ENCODE data around the gene HEBP2.

- no peak for TF ChIP-seq POLR2AphosphoS5 (IDR thresholded peaks at IDR 0.05; ENCODE audit: borderline replicate concordance, low read depth, low read length)
- TF ChIP-seq FOXP2 (optimal IDR thresholded peaks at IDR 0.05; ENCODE audit: control extremely low read depth, extremely low read length, insufficient read depth): no peak
- no peak for TF ChIP-seq EZH2 (IDR thresholded peaks at IDR 0.05)
Observed at GRCh38 chr6:138383776-138384175, 20.2 kb upstream of the HEBP2 start.

All from SK-N-MC (cell line).